ENCODE measurements around the gene OSBPL8. TPM values are rescaled to one million over a fixed set of nuclear protein-coding genes. Genes with fewer than 3 reads are reported as not detected.
A peak's percentile ranks its signal among the peaks of the same experiment; 100 is the strongest.

Gene OSBPL8
- total and polyA plus RNA-seq, 9 of the 15 experiments (the other 6 are each of a cell fraction or from before 2014, with no cell fraction given), result 17.4 to 82.7 (median 42.8) TPM

DNA sequence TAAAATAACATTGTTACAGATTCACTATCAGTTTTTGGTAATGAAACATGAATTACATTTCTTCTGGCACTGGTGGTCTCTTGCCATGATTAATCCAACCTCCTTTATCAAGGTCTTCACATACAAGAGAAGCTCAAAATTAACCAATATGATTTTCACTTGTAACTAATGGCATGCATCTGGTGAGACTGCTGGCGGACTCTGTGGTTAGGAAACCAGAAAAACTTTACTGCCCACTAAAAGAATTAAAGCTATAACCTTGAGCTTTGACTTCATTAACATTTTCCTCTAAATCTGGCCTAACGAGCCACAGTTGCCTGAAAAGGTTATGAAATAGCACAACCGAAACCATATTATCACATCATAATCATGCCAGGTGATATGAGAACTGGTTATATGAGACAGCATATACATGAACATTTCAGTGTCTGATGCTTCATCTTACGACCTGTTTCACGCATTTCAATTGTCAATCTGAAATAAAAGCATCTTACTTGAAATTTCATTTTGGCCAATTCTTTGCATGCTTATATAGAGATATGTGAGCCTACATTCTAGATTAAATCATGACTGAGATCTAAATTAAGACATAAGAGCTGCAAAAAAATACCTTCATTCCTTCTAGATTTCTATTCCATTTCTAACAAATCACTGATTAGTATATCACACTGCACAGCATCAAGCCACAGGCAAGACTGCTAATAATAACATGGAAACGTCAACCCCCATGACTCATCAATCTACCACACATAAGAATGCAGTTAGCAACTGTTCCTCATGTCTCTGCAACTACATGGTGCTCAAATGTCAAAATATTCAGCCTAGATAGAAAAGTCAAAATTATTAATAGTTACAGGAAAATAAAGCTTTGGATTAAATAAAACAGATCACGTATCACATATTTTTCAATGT is 89.3 kb downstream of the OSBPL8 start:
- peak; percentile 78 for FAIRE-seq
- CTCF ChIA-PET (ENCODE audit: low intra/inter-chr PET ratio), result no interaction called here
- Histone ChIP-seq H3K9ac (ENCODE audit: insufficient read depth in 1 of 2, low read depth in 2 of 2, low read length in 2 of 2) (no peak overlapping the region), H3K4me3 (no peak overlapping the region), H2AFZ (ENCODE audit: low read depth, low read length) (no peak overlapping the region), H3K36me3 (ENCODE audit: control insufficient read depth, insufficient read depth, low read length) (no peaks in the 10 kb centered on the region), H3K27ac (ENCODE audit: extremely low read depth, low read depth, low read length) (no peak overlapping the region), H3K9me1 (ENCODE audit: control insufficient read depth, insufficient read depth, low read length) (no peaks in the 10 kb centered on the region), H3K4me2 (ENCODE audit: insufficient read depth, low read length) (no peak overlapping the region), H3K79me2 (ENCODE audit: control insufficient read depth, insufficient read depth, low read length) (peaks cover 28% of the 10 kb centered on the region), H3K27me3 (ENCODE audit: control insufficient read depth in 2 of 2, insufficient read depth in 2 of 2, low read length in 2 of 2) (no peaks in the 10 kb centered on the region), H4K20me1 (replicated peaks; ENCODE audit: control insufficient read depth, insufficient read depth, low read length) (peaks cover 4% of the 10 kb centered on the region; the same call in 1 of the 2 replicates), H3K4me1 (replicated peaks in 1 of 2; ENCODE audit: control insufficient read depth in 2 of 2, insufficient read depth in 2 of 2, low read length in 2 of 2) (peaks cover 0 to 16% of the 10 kb centered on the region in 2 experiments; a peak in 2 of 5 replicates), H3K9me3 (replicated peaks; ENCODE audit: control insufficient read depth, insufficient read depth, low read depth, low read length) (no peaks in the 10 kb centered on the region)
- 64% methylated on average over 7 of the region's 7 CpGs for WGBS (ENCODE audit: insufficient coverage, low coverage, missing lambda C conversion rate)
- peak; percentile 95 for ATAC-seq
- BruUV-seq (replicated peaks), result no TSS peak
- peak; percentile 28 to 71 (median 48) for DNase-seq (ENCODE audit: extremely low read depth in 1 of 4, low spot score in 3 of 4)
- POLR2A ChIA-PET, result no interaction called here
- intact Hi-C loops (cut with micrococcal nuclease) (loop anchor here (5.0 kb wide), 2 partner anchors 87 to 117 kb away; partner anchors contain the start of gene OSBPL8), in situ Hi-C loops (cut with MboI) (no loop called here)
- TF ChIP-seq RFX1 (IDR thresholded peaks at IDR 0.05) (0 out of 2 replicates have a peak, but pooled peaks have one; percentile 13), MEF2A (IDR thresholded peaks at IDR 0.05; ENCODE audit: control insufficient read depth, low read depth, low read length) (peak; percentile 87), ATF1 (CRISPR knock-in tag; IDR thresholded peaks at IDR 0.05) (no peak), ATF1 (tag; IDR thresholded peaks at IDR 0.05) (0 out of 2 replicates have a peak, but pooled peaks have one; percentile 14), JUN (IDR thresholded peaks at IDR 0.05; ENCODE audit: borderline replicate concordance, low read depth, low read length) (peak; percentile 89; the same call in 1 of the 2 replicates), JUN (CRISPR knock-in tag; IDR thresholded peaks at IDR 0.05; ENCODE audit: borderline replicate concordance) (no peak), FOSL1 (tag; conservative IDR thresholded peaks at IDR 0.05) (peak; percentile 84), DACH1 (IDR thresholded peaks at IDR 0.05; ENCODE audit: partially characterized antibody) (peak; percentile 79), NFE2L1 (tag; IDR thresholded peaks at IDR 0.05; ENCODE audit: borderline replicate concordance, low read depth) (peak; percentile 71), C11orf30 (IDR thresholded peaks at IDR 0.05; ENCODE audit: low read depth) (peak; percentile 85), NRF1 (conservative IDR thresholded peaks at IDR 0.05 in 1 of 2, IDR thresholded peaks at IDR 0.05 in 1 of 2) (no peak), ADNP (tag; IDR thresholded peaks at IDR 0.05) (no peak), EHMT2 (IDR thresholded peaks at IDR 0.05) (peak; percentile 55; the same call in 1 of the 2 replicates), CREM (IDR thresholded peaks at IDR 0.05; ENCODE audit: low read depth) (peak; percentile 64), EP300 (IDR thresholded peaks at IDR 0.05; ENCODE audit: low read length) (peak; percentile 39; the same call in 1 of the 2 replicates), ARID1B (IDR thresholded peaks at IDR 0.05) (peak; percentile 51), ZNF165 (CRISPR knock-in tag; IDR thresholded peaks at IDR 0.05; ENCODE audit: borderline replicate concordance) (no peak), MAFF (IDR thresholded peaks at IDR 0.05; ENCODE audit: low read length) (peak; percentile 76)
- TF ChIP-seq, protein P1, sequence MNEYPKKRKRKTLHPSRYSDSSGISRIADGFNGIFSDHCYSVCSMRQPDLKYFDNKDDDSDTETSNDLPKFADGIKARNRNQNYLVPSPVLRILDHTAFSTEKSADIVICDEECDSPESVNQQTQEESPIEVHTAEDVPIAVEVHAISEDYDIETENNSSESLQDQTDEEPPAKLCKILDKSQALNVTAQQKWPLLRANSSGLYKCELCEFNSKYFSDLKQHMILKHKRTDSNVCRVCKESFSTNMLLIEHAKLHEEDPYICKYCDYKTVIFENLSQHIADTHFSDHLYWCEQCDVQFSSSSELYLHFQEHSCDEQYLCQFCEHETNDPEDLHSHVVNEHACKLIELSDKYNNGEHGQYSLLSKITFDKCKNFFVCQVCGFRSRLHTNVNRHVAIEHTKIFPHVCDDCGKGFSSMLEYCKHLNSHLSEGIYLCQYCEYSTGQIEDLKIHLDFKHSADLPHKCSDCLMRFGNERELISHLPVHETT (CRISPR knock-in tag; conservative IDR thresholded peaks at IDR 0.05 in 1 of 2, IDR thresholded peaks at IDR 0.05 in 1 of 2), result 0 out of 4 replicates have a peak, but pooled peaks of 1 of the 2 experiments have one; percentile 22
- TF ChIP-seq, protein P2, sequence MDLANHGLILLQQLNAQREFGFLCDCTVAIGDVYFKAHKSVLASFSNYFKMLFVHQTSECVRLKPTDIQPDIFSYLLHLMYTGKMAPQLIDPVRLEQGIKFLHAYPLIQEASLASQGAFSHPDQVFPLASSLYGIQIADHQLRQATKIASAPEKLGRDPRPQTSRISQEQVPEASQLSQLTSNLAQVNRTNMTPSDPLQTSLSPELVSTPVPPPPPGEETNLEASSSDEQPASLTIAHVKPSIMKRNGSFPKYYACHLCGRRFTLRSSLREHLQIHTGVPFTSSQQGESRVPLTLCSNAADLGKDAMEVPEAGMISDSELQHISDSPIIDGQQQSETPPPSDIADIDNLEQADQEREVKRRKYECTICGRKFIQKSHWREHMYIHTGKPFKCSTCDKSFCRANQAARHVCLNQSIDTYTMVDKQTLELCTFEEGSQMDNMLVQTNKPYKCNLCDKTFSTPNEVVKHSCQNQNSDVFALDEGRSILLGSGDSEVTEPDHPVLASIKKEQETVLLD (IDR thresholded peaks at IDR 0.05), result no peak
